BE2C (cell line): ENCODE measurements around the gene A4GALT.
"Not testable (repeated sequence)": the region's sequence is repeated elsewhere in the genome, so short reads cannot be mapped to it uniquely, and the experiment has no call there.

Experiments
- DNase-seq: peaks from one replicate; pipeline ENCODE4 v3.0.0-alpha.2; 2020
- H3K27me3 ChIP-seq: fragments of 250-450 bp; sonication (Bioruptor Pico); 2 replicates; pipeline ENCODE4 v1.5.1; 2020; ENCODE audit warnings: mild to moderate bottlenecking
- H3K36me3 ChIP-seq: fragments of 250-450 bp; sonication (Bioruptor Pico); 2 replicates; pipeline ENCODE4 v1.5.1; 2020; ENCODE audit warnings: mild to moderate bottlenecking
- H3K4me1 ChIP-seq: fragments of 250-450 bp; sonication (Bioruptor Pico); 2 replicates; pipeline ENCODE4 v1.5.1; 2020
- H3K4me3 ChIP-seq: 2 replicates; pipeline ENCODE4 v1.5.1; 2011; ENCODE audit warnings: low read depth, low read length
- H3K9me3 ChIP-seq: fragments of 250-450 bp; sonication (Bioruptor Pico); 2 replicates; pipeline ENCODE4 v1.5.1; 2020
- TF ChIP-seq, protein P1 (sequence below): IDR thresholded peaks from 2 replicates; pipeline ENCODE4 v1.5.1; 2012; ENCODE audit warnings: mild to moderate bottlenecking, low read depth, low read length

A4GALT gene

DNA sequence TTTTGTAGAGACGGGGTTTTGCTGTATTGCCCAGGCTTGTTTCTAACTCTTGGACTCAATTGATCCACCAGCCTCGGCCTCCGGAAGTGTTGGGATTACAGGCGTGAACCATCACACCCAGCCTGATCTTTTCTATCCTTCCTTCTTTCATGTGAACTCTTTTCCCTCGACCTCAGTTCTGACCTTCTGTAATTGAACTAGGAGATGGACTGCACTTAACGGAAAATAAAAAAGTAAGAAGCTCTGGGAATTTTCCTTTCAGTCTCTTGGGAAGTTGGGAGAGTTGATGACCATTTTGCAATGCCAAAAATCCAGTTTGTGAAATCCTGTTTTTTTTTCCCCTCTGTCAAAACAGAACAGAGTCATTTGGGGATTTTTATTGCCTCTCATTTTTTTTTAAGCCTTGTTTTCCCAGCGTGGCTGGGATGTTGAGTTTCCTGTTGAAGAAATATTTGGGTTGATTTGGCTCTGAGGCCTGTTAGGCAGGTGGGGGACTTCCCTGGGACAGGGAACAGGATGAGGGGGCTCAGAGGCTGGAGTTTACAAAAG, 44.5 kb downstream of the A4GALT start:
- Histone ChIP-seq H3K27me3 (no peaks in the 10 kb centered on the region), H3K4me3 (no peak overlapping the region), H3K36me3 (no peaks in the 10 kb centered on the region), H3K9me3 (no peaks in the 10 kb centered on the region), H3K4me1 (no peaks in the 10 kb centered on the region)
- DNase-seq = no peak
- TF ChIP-seq, protein P1, sequence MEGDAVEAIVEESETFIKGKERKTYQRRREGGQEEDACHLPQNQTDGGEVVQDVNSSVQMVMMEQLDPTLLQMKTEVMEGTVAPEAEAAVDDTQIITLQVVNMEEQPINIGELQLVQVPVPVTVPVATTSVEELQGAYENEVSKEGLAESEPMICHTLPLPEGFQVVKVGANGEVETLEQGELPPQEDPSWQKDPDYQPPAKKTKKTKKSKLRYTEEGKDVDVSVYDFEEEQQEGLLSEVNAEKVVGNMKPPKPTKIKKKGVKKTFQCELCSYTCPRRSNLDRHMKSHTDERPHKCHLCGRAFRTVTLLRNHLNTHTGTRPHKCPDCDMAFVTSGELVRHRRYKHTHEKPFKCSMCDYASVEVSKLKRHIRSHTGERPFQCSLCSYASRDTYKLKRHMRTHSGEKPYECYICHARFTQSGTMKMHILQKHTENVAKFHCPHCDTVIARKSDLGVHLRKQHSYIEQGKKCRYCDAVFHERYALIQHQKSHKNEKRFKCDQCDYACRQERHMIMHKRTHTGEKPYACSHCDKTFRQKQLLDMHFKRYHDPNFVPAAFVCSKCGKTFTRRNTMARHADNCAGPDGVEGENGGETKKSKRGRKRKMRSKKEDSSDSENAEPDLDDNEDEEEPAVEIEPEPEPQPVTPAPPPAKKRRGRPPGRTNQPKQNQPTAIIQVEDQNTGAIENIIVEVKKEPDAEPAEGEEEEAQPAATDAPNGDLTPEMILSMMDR = no peak

GRCh38 chr22:42673898-42674401, 46.7 kb downstream of the A4GALT start:
- Histone ChIP-seq H3K4me3 (no peak overlapping the region), H3K9me3 (no peaks in the 10 kb centered on the region), H3K4me1 (no peaks in the 10 kb centered on the region), H3K27me3 (no peaks in the 10 kb centered on the region), H3K36me3 (no peaks in the 10 kb centered on the region)
- TF ChIP-seq, protein P1 = no peak
- no peak for DNase-seq

- H3K4me1 ChIP-seq, H3K9me3 ChIP-seq, H3K4me3 ChIP-seq, H3K36me3 ChIP-seq, H3K27me3 ChIP-seq, DNase-seq: not testable (repeated sequence)
Observed at GRCh38 chr22:42673071-42673470, 47.6 kb downstream of the A4GALT start.

DNA sequence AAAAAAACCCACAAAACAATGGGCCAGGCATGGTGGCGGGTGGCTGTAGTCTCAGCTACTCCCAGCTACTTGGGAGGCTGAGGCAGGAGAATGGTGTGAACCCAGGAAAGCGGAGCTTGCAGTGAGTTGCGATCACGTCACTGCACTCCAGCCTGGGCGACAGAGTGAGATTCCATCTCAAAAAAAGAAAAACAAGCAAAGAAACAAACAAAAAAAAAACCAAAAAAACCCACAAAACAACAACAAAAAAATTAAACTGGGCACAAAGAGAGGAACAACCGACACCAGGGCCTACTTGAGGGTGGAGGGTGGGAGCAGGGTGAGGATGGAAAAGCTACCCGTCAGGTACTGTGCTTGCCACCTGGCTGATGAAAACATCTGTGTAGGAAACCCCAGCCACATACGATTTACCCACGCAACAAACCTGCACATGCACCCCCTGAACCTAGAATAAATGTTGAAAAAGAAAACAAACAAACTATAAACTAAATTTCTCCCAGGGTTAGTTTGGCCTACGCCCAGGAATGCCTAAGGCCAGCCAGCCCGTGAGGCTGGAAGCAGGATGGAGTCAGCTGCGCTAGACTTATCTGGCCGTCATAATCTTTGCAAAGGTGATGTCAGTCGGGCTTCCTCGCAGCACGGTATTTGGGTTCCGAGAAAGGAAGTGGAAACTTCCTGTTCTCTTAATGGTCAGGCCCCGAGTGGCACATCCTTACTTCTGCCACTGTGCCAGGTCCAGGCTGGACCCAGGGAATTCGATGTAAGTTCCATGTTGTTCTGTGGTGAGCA, 49.6 kb downstream of the A4GALT start:
- no peak overlapping the region for H3K4me3 ChIP-seq
- TF ChIP-seq, protein P1 = no peak
- no peak for DNase-seq
- H3K36me3 ChIP-seq = no peaks in the 10 kb centered on the region
- no peaks in the 10 kb centered on the region for H3K27me3 ChIP-seq
- no peaks in the 10 kb centered on the region for H3K9me3 ChIP-seq
- H3K4me1 ChIP-seq = no peaks in the 10 kb centered on the region

DNA sequence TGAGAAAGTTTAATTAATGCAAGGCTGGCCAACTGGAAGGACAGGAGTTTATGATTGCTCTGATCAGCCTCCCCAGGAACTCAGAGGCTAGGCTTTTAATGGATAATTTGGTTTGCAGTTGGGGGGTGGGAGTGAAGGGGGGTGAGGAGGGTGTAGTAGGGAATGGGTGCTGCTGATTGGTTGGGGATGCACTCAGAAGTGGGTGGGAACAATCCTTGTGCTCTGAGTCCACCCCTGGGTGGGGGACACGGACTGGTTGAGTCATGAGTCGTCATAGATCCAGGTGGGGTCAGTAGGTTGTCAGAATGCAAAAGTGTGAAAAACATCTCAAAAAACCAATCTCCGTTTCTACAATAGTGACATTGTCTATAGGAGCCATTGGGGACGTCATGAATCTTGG, 50.6 kb downstream of the A4GALT start:
- DNase-seq = no peak
- no peaks in the 10 kb centered on the region for H3K36me3 ChIP-seq
- H3K4me3 ChIP-seq = no peak overlapping the region
- H3K9me3 ChIP-seq = no peaks in the 10 kb centered on the region
- H3K4me1 ChIP-seq = no peaks in the 10 kb centered on the region
- H3K27me3 ChIP-seq = no peaks in the 10 kb centered on the region
- TF ChIP-seq, protein P1 = no peak

DNA sequence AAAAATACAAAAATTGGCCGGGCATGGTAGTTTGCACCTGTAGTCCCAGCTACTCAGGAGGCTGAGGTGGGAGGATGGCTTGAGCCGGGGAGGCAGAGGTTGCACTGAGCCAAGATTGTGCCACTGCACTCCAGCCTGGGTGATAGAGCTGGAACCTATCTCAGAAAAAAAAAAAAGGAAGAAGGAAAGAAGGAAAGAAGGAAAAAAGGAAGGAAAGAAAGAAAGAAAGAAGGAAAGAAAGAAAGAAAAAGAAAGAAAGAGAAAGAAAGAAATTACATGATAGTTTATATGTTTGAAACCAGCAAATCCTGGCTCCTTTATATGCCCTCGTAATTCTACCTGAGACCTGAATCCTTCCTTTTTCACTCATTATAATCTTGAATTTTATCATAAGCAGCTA, 54.3 kb downstream of the A4GALT start:
- not testable (repeated sequence) for H3K27me3 ChIP-seq, H3K4me1 ChIP-seq

GRCh38 chr22:42664976-42665831, 55.5 kb downstream of the A4GALT start:
- H3K4me3 ChIP-seq = no peak overlapping the region
- DNase-seq = no peak
- no peaks in the 10 kb centered on the region for H3K9me3 ChIP-seq
- peaks cover 8% of the 10 kb centered on the region; the same call in 1 of the 2 replicates for H3K27me3 ChIP-seq
- TF ChIP-seq, protein P1 = no peak
- H3K4me1 ChIP-seq = no peaks in the 10 kb centered on the region
- H3K36me3 ChIP-seq = no peaks in the 10 kb centered on the region

More for the DNA sequence above, 54.3 kb downstream of the A4GALT start:
- not testable (repeated sequence) for H3K9me3 ChIP-seq, H3K4me3 ChIP-seq, DNase-seq, H3K36me3 ChIP-seq
